Activated CD8-positive, alpha-beta memory T cell treated with anti-CD3 and anti-CD28 coated beads, Interleukin-2, amount 50 U/mL, for 48 hours (primary cell): ENCODE results near the gene RNF123.
A peak's percentile ranks its signal among the peaks of the same experiment; 100 is the strongest.

Experiments
- DNase-seq: peaks from one replicate; pipeline ENCODE4 v3.0.0-alpha.2; 2020

The RNF123 gene

DNA sequence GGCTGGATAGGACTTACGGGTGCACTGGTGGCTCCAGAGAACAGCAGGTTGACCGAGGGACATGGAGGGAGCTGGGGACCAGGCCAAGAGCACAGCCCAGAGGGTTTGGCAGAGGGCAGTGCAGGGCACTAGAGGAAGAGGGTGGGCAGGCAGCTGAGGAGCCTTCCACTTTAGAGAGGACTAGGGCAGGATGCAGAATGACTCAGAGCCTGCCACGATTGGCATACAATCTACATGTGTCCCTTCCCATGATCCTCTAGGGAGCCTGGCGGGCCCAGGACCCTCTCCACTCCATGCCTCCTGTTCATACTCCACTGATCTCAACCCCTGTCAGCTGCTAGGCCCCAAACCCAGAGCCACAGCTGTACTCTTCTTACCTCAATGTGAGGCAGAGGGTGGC is 29.6 kb upstream of the RNF123 start:
- no peak for DNase-seq

DNA sequence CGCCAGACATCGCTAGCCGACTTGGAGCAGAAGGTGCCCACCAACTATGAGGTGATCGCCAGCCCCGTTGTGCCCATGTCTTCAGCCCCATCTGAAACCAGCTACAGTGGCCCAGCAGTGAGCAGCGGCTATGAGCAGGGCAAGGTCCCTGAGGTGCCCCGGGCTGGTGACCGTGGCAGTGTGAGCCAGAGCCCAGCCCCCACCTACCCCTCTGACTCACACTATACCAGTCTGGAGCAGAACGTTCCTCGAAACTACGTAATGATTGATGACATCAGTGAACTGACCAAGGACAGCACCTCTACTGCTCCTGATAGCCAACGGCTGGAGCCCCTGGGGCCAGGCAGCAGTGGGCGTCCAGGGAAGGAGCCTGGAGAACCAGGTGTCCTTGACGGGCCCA is 28.1 kb upstream of the RNF123 start:
- no peak for DNase-seq

- no peak for DNase-seq
Measured at GRCh38 chr3:49662021-49662420, 27.3 kb upstream of the RNF123 start.

DNA sequence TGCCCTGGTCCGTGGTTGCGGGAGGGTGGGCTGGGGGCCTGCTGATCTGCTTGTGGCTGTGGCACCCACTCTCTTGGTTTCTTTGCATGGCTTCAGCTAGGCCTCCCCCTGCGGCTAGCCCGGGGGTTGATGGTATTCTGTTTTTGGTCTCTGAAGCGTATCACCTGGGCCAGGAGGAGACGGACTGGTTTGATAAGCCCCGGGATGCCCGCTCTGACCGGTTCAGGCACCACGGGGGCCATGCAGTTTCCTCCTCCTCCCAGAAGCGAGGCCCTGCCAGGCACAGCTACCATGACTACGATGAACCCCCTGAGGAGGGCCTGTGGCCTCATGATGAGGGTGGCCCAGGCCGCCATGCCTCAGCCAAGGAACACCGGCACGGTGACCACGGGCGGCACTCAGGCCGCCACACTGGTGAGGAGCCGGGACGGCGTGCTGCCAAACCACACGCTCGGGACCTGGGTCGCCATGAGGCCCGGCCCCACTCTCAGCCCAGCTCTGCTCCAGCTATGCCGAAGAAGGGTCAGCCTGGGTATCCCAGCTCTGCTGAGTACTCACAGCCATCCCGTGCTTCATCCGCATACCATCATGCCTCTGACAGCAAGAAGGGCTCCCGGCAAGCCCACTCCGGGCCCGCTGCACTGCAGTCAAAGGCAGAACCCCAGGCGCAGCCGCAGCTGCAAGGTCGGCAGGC is 26.5 kb upstream of the RNF123 start:
- no peak for DNase-seq

DNA sequence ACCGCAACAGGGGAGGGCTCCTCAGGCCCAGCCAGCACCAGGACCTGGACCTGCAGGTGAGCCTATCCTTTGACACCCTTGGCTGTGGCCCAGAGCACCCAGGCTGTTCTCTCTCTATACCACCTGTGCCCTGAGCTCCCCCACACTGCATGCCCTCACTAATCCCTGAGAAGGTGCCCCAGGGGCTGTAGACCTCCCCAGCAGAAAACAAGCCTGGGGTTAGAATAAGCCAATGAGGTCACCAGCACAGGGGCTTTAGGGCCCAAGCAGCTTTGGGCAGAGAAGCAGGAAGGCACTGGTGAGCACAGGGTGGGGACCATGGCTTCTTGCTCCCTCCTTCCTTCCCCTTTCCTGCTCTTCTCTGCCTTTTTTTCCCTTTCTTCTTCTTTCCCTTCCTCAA is 25.5 kb upstream of the RNF123 start:
- DNase-seq: no peak

DNA sequence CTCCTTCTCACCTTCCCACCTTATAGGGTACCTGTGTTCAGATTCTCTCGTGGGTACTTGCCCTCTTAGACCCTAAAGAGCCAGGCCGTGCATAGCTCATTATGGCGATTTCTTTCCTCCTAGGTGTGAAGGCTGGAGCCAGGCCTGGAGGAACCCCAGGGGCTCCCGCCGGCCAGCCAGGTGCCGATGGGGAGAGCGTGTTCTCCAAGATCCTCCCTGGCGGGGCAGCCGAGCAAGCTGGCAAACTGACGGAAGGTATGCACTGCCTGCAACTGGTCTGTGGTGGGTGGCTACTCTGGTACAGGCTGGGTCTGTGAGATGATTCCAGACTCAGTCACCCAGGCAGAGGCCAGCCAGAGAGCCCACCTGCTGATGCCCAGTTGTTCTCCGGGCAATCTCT is 25.1 kb upstream of the RNF123 start:
- DNase-seq: no peak

DNA sequence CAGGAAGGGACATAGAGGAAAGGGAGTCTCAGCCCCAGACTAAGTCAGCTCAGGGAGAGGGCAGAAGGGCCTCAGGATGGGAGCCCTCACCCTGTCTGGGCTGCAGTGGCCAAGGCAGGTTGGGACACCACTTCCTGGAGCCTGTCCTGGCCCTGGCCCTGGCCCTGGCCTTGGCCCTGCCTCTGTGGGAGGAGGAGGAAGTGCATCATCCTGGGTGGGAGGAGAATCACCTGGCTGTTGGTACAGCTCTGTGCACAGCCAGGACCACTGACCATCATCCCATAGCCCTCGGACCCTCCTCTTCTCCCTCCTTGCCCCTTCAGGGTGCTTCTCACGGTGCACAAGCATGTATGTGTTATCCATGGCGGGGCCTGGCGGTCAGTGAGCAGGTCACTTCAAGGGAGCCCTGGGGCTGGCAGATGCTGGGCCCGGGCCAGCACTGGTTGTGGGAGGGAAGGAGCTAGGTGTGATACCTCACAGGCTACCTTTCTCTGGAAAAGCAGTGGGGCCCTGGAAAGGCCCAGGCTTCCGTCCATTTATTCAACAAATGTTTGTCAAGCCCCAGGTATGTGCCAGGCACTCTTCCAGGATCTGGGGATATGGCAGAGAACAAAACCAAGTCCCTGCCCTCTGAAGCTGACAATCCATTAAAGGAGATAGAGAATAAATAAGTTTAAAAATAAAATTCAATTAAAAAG is 23.4 kb upstream of the RNF123 start:
- DNase-seq: no peak

DNA sequence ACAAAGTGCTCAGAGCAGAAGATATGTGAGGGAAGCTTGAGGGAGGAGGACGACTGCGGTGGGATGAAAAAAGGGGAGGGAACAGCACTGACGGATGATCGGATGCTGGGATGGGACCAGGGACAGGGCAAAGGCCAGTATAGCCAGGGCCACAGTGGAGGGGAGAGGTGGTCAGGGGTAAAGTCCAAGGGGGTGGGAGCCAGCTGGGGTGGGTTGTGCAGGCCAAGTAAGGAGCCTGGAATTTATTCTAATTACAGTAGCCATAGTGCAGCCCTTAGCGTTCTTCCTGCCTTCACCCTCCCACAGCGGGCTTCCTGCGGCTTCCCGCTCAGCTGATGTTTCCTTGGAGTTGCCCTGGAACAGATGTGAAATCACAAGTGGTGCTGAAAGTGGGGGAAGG is 22.8 kb upstream of the RNF123 start:
- no peak for DNase-seq

DNA sequence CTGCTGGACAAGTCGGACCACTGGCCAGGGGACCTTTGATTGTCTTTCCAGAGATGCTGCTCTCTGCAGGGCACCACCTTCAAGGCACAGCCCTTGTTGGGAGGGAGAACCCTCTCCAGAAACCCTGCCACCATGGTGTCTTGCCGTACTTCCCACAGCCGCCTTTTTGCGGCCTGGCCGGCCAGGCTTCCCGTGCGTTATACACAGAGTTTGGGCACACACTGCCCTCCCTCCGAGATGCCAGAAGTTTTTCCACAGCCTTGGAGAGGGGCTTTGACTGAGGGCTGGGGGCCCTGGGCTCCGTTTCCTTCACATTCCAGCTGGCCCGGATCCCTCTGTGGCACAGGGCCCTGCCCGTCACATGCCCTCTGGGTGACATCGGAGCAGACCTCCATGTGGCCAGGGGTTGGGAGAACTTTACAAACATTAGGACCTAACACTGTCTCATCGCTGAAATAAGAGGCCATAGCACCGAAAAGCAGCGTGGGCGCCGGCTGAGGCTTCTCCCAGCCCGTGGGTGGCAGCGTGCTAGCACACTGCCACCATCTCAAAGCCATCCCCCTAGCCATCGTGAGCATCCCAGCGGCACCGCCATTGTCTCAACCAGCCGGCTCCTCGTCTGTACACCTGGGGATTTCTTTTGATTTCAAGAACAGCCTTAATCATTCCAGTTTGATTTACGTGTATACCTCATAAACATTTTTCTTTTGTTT is 21.5 kb upstream of the RNF123 start:
- no peak for DNase-seq

DNA sequence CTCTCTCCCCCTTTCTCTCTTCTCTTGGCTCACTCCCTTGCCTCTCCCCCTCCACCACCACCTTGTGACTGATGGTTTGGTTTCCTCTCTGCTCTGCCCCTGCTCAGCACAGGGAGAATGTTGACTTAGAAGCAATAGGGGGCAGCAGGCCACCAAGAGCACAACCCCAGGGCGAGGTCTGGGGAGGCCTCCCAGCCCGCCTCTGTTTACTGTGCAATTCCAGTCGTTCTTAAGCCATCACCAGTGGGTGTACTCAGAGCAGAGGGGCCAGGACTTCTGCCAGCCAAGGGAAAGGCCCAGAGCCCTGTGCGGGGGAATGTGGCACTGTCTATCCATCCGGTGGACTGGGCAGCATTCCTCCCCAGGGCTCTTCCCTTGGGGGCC is 21.0 kb upstream of the RNF123 start:
- DNase-seq: no peak

GRCh38 chr3:49668861-49669260 is 20.5 kb upstream of the RNF123 start:
- DNase-seq: no peak

DNA sequence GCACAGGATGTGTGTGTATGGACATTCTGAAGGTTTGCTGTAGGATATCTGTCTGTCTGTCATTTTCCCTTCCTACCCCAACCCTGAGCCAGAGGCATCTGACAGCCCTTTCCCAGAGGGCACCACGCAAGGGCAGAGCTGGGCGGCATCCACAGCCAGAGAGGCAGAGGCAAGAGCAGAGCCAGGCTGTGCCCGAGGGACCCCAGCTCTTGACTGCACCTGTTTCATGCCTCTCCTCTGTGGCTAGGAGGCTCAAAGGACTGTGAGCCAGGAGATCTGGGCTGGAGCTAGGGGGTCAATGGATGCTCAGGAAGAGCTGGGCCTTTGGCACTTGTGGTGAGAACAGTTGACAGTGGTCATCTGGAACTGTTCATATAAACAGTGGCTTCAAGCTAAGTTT is 20.0 kb upstream of the RNF123 start:
- DNase-seq: no peak

DNA sequence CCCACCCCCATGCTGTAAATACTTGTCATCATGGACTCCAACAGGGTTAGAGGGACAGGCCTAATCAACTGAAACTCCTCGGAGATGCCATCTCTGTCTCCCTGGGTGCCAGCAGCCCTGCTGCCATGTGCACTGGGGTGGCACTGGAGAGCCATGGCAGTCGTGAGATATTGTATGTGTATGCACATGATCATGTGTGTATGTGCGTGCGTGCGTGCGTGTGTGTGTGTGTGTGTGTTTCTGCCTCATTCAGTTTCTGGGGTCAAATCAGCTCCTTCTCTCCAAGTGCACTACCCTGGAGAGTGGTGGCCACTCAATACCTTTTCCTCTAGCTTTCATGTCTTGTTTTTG is 18.4 kb upstream of the RNF123 start:
- DNase-seq: no peak

DNA sequence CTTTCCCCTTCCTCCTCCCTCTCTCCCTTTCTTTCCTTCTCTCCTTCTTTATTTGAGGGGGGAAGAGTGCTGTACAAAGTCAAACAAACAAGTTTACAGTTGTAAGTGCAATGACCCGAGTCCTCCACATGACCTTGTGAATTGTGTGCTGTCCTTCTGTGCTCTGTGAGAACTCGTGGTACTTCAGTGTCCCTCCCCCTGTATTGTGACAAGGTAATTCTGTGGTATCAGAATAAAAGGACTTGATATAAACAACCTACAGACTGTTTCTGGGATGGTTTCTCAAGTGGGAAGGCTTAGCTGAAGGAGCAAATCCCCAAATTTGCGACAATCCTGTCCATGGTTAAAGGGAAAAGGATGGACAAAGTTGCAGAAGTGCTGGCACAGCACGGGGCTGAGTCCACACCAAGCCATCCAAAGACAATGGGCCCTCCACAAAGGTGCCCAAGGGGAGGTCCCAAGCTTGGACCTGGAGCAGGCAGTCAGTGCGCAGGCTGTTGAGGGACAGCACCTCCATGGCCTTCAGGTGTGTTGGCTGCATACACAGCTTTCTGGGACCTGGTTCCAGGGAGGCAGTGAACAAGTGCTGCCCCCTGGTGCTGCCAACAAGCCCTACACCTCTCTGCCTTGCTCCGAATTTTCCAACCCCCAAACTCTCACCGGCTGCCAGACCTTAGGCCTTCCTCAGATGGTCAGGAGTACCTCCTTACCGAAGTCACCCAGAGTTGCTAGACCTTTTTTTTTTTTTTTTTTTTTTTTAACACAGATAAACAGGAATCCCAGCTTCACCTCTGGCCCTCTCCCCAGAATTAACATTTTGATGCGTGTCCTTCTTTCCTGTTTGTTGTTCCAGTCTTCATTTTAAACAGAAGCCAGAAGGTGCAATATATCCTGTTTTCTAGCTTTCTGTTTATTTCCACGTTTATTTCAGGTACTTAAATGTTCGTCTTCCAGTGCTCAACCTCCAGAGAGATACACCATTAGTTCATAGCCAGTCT is 17.8 kb upstream of the RNF123 start:
- peak; percentile 86 for DNase-seq

- no peak for DNase-seq
Measured at GRCh38 chr3:49673121-49673714, 16.1 kb upstream of the RNF123 start.

DNA sequence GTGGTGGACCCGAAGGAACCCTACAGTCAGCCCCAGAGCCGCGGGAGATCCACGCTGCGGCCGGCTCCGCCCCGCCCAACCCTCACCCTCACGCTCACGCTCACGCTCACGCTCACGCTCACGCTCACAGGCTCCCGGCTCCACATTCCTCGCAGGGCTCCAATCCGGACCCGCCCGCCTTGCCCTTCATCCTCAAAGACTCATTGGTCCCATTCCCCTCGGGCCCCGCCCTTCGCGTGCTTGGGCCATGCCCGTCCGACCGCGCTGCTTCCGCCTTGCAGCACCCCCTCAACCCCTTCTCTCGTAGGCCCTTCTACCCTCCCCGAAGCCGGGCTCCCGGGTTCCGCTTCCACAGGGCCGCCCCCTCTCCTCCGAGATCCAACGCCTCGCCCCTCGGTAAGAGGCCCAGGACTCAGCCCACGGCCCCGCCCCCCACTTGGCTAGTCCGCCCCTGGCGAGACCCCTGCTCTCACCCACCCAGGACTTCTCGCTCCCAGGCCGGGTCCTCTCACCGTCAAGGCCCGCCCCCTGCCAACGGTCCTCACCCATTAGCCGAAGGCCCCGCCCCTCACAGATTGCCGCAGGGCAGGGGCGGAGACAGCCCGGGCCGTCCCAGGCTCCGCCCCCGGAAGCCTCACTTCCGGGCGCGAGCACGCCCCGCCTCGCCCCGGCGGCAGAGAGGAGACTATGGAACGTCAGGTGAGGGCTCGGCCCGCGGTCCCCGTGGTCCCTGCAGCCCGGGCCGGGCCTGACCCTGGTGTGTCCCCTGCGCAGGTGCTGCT is 15.5 kb upstream of the RNF123 start, which contains the start of gene APEH:
TSS of gene APEH (plus strand) at position 637 of the 782 bp plus-strand sequence. CDS start at position 688, 51 bp downstream.
- peak; percentile 97 for DNase-seq

DNA sequence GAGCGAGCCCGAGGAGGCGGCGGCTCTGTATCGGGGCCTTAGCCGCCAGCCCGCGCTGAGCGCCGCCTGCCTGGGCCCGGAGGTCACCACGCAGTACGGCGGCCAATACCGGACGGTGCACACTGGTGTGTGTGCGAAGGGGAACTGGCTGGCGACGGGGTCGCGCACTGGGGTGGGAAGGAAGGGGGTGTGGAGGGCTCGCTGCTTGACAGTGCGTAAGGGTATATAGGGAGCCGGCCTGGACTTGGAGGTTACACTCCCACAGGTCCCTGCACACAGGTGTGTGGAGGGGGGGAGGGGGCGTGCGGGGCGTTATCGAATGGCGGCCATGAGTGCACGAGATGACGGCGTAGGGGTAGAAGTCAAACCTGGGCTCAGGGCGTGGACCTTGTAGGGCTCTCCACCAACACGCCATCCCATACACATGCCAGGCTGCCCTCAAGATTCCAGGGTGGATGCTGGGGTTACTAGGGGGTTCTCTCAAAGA is 14.8 kb upstream of the RNF123 start:
- DNase-seq: no peak

DNA sequence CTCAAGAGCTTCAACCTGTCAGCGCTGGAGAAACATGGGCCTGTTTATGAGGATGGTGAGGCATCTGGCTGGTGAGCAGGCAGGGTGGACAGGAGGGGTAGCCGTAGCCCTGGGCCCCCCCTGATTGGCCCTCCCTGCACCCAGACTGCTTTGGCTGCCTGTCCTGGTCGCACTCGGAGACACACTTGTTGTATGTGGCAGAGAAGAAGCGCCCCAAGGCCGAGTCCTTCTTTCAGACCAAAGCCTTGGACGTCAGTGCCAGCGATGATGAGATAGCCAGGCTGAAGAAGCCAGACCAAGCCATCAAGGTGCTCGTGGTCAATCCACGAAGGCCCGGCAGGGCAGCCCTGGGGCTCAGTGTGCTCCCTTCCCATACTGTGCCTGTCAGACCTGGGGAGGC is 13.4 kb upstream of the RNF123 start:
- DNase-seq: no peak

GRCh38 chr3:49680493-49681231 is 8.7 kb upstream of the RNF123 start:
- DNase-seq: no peak

- no peak for DNase-seq
Measured at GRCh38 chr3:49681232-49681522, 8.2 kb upstream of the RNF123 start.

GRCh38 chr3:49681543-49681942 is 7.8 kb upstream of the RNF123 start:
- no peak for DNase-seq
